GM21526 (cell line): ENCODE results near the gene COL5A2.
A peak's percentile ranks its signal among the peaks of the same experiment; 100 is the strongest.

ENCODE experiments used
- ATAC-seq: cut with Tn5 transposase; IDR thresholded peaks from one replicate; pipeline ENCODE4 v1.9.1; 2021; ENCODE audit warnings: moderate library complexity; ENCODE audit not compliant: unreplicated experiment, low FRiP score

COL5A2 gene

GRCh38 chr2:189151906-189152305 is 27.7 kb downstream of the COL5A2 start:
- ATAC-seq, result no peak

GRCh38 chr2:189150033-189150432 is 29.5 kb downstream of the COL5A2 start:
- no peak for ATAC-seq

GRCh38 chr2:189147989-189148388 is 31.6 kb downstream of the COL5A2 start:
- no peak for ATAC-seq

GRCh38 chr2:189147361-189147760 is 32.2 kb downstream of the COL5A2 start:
- ATAC-seq, result no peak

GRCh38 chr2:189146553-189146952 is 33.0 kb downstream of the COL5A2 start:
- ATAC-seq, result no peak

- no peak for ATAC-seq
These were observed 34.8 kb downstream of the COL5A2 start for GRCh38 chr2:189144700-189145211.

GRCh38 chr2:189143925-189144324 is 35.6 kb downstream of the COL5A2 start:
- no peak for ATAC-seq

GRCh38 chr2:189142893-189143759 is 36.4 kb downstream of the COL5A2 start:
- peak; percentile 100 for ATAC-seq

GRCh38 chr2:189138800-189139199 is 40.8 kb downstream of the COL5A2 start:
- no peak for ATAC-seq

GRCh38 chr2:189137519-189137918 is 42.0 kb downstream of the COL5A2 start:
- no peak for ATAC-seq

- ATAC-seq, result no peak
These were observed 45.1 kb downstream of the COL5A2 start for GRCh38 chr2:189134485-189134884.

GRCh38 chr2:189131991-189132390 is 47.6 kb downstream of the COL5A2 start:
- ATAC-seq, result no peak

GRCh38 chr2:189129971-189130370 is 49.6 kb downstream of the COL5A2 start:
- ATAC-seq, result no peak

GRCh38 chr2:189128970-189129369 is 50.6 kb downstream of the COL5A2 start:
- no peak for ATAC-seq

- no peak for ATAC-seq
These were observed 51.8 kb downstream of the COL5A2 start for GRCh38 chr2:189127756-189128155.

- ATAC-seq, result no peak
These were observed 54.4 kb downstream of the COL5A2 start for GRCh38 chr2:189125195-189125594.

GRCh38 chr2:189124175-189124574 is 55.4 kb downstream of the COL5A2 start:
- no peak for ATAC-seq

GRCh38 chr2:189118386-189118785 is 61.2 kb downstream of the COL5A2 start:
- no peak for ATAC-seq

- no peak for ATAC-seq
These were observed 62.6 kb downstream of the COL5A2 start for GRCh38 chr2:189116979-189117378.

GRCh38 chr2:189116087-189116486 is 63.5 kb downstream of the COL5A2 start:
- ATAC-seq, result no peak

GRCh38 chr2:189115126-189115525 is 64.4 kb downstream of the COL5A2 start:
- no peak for ATAC-seq

GRCh38 chr2:189113963-189114362 is 65.6 kb downstream of the COL5A2 start:
- ATAC-seq, result no peak
